ENCODE measurements around the gene EPG5.
A peak's percentile ranks its signal among the peaks of the same experiment; 100 is the strongest.
"Not testable (repeated sequence)": the region's sequence is repeated elsewhere in the genome, so short reads cannot be mapped to it uniquely, and the experiment has no call there.

Gene EPG5

GRCh38 chr18:45871431-45872084 lies 95.6 kb downstream of the EPG5 start:
- DNase-seq (ENCODE audit: insufficient read length, low spot score) (peak; percentile 8), FAIRE-seq (no peak)

GRCh38 chr18:45870419-45870818 lies 96.7 kb downstream of the EPG5 start:
- FAIRE-seq (no peak), DNase-seq (ENCODE audit: insufficient read length, low spot score) (no peak)

GRCh38 chr18:45865466-45865865 lies 101.7 kb downstream of the EPG5 start:
- DNase-seq (ENCODE audit: insufficient read length, low spot score) = no peak
- FAIRE-seq = no peak

GRCh38 chr18:45864081-45864480 lies 103.0 kb downstream of the EPG5 start:
- no peak for DNase-seq (ENCODE audit: insufficient read length, low spot score)
- no peak for FAIRE-seq

- DNase-seq (ENCODE audit: insufficient read length, low spot score) (no peak), FAIRE-seq (no peak)
These were observed 103.7 kb downstream of the EPG5 start for GRCh38 chr18:45863469-45863868.

GRCh38 chr18:45861926-45862325 lies 105.2 kb downstream of the EPG5 start:
- no peak for FAIRE-seq
- DNase-seq (ENCODE audit: insufficient read length, low spot score) = no peak

GRCh38 chr18:45860971-45861370 lies 106.2 kb downstream of the EPG5 start:
- FAIRE-seq (no peak), DNase-seq (ENCODE audit: insufficient read length, low spot score) (no peak)

- FAIRE-seq (no peak), DNase-seq (ENCODE audit: insufficient read length, low spot score) (no peak)
These were observed 106.6 kb downstream of the EPG5 start for GRCh38 chr18:45860492-45860891.

GRCh38 chr18:45859334-45859733 lies 107.8 kb downstream of the EPG5 start:
- DNase-seq (ENCODE audit: insufficient read length, low spot score) (no peak), FAIRE-seq (no peak)

GRCh38 chr18:45856531-45856930 lies 110.6 kb downstream of the EPG5 start:
- DNase-seq (ENCODE audit: insufficient read length, low spot score) = no peak
- FAIRE-seq = no peak

- FAIRE-seq (no peak), DNase-seq (ENCODE audit: insufficient read length, low spot score) (no peak)
These were observed 113.0 kb downstream of the EPG5 start for GRCh38 chr18:45854036-45854586.

GRCh38 chr18:45852631-45853030 lies 114.5 kb downstream of the EPG5 start:
- DNase-seq (ENCODE audit: insufficient read length, low spot score) (no peak), FAIRE-seq (no peak)

GRCh38 chr18:45851161-45851925 lies 115.8 kb downstream of the EPG5 start:
- FAIRE-seq = no peak
- DNase-seq (ENCODE audit: insufficient read length, low spot score) = no peak

- no peak for FAIRE-seq
These were observed 117.1 kb downstream of the EPG5 start for GRCh38 chr18:45850021-45850420.

GRCh38 chr18:45849529-45849928 lies 117.6 kb downstream of the EPG5 start:
- FAIRE-seq = no peak
- no peak for DNase-seq (ENCODE audit: insufficient read length, low spot score)

More at GRCh38 chr18:45850021-45850420, 117.1 kb downstream of the EPG5 start:
- DNase-seq (ENCODE audit: insufficient read length, low spot score) = no peak

- not testable (repeated sequence) for DNase-seq (ENCODE audit: insufficient read length, low spot score); FAIRE-seq
These were observed 118.5 kb downstream of the EPG5 start for GRCh38 chr18:45848643-45849042.

GRCh38 chr18:45847119-45847518 lies 120.0 kb downstream of the EPG5 start:
- DNase-seq (ENCODE audit: insufficient read length, low spot score) (no peak), FAIRE-seq (no peak)

GRCh38 chr18:45845410-45845809 lies 121.7 kb downstream of the EPG5 start:
- no peak for DNase-seq (ENCODE audit: insufficient read length, low spot score)
- no peak for FAIRE-seq

GRCh38 chr18:45844938-45845337 lies 122.2 kb downstream of the EPG5 start:
- no peak for FAIRE-seq

GRCh38 chr18:45843019-45843418 lies 124.1 kb downstream of the EPG5 start:
- DNase-seq (ENCODE audit: insufficient read length, low spot score) = no peak
- no peak for FAIRE-seq

More at GRCh38 chr18:45844938-45845337, 122.2 kb downstream of the EPG5 start:
- no peak for DNase-seq (ENCODE audit: insufficient read length, low spot score)

- FAIRE-seq = no peak
- no peak for DNase-seq (ENCODE audit: insufficient read length, low spot score)
These were observed 125.2 kb downstream of the EPG5 start for GRCh38 chr18:45841765-45842442.
